DND-41 (cell line): ENCODE measurements around the gene KIF25.
A peak's percentile ranks its signal among the peaks of the same experiment; 100 is the strongest.
"Not testable (repeated sequence)": the region's sequence is repeated elsewhere in the genome, so short reads cannot be mapped to it uniquely, and the experiment has no call there.

Source experiments
- ATAC-seq: fragments of 200-7000 bp; cut with Tn5 transposase; 3 replicates; pipeline ENCODE4 v1.9.1; 2021; ENCODE audit warnings: low read depth; ENCODE audit not compliant: insufficient read depth
- DNase-seq: peaks from one replicate; pipeline ENCODE4 v3.0.0-alpha.2; 2020
- H2AFZ ChIP-seq: 2 replicates; pipeline ENCODE4 v1.6.0; 2012; ENCODE audit warnings: low read depth, low read length
- H3K27ac ChIP-seq: 2 replicates; pipeline ENCODE4 v1.5.1; 2012; ENCODE audit warnings: low read length, inconsistent platforms
- H3K27me3 ChIP-seq: fragments of 200-600 bp; sonication (generic); 2 replicates; pipeline ENCODE4 v1.6.0; 2012; ENCODE audit warnings: low read length, mild to moderate bottlenecking, inconsistent platforms; ENCODE audit not compliant: insufficient read depth, poor library complexity
- H3K36me3 ChIP-seq: 2 replicates; pipeline ENCODE4 v1.5.1; 2012; ENCODE audit warnings: low read length, inconsistent platforms; ENCODE audit not compliant: insufficient read depth
- H3K4me1 ChIP-seq: 2 replicates; pipeline ENCODE4 v1.5.1; 2012; ENCODE audit warnings: mild to moderate bottlenecking, low read length; ENCODE audit not compliant: insufficient read depth
- H3K4me2 ChIP-seq: 2 replicates; pipeline ENCODE4 v1.6.0; 2012; ENCODE audit warnings: mild to moderate bottlenecking, moderate library complexity, low read length, inconsistent platforms; ENCODE audit not compliant: insufficient read depth
- H3K4me3 ChIP-seq, 2 experiments: fragments of 200-600 bp in 1 of 2; shearing (Covaris generic) in 1 of 2; 2 replicates each; pipeline ENCODE4 v1.5.1; 2012 to 2016; ENCODE audit warnings: inconsistent platforms in 2 of 2, low read length in 2 of 2, mild to moderate bottlenecking in 2 of 2, low read depth in 1 of 2, moderate library complexity in 1 of 2
- H3K79me2 ChIP-seq: 2 replicates; pipeline ENCODE4 v1.6.0; 2012; ENCODE audit warnings: low read length, inconsistent platforms; ENCODE audit not compliant: insufficient read depth
- H3K9ac ChIP-seq: 2 replicates; pipeline ENCODE4 v1.6.0; 2012; ENCODE audit warnings: low read depth, mild to moderate bottlenecking, inconsistent platforms, low read length, moderate library complexity
- H3K9me3 ChIP-seq: 2 replicates; pipeline ENCODE4 v1.5.1; 2012; ENCODE audit warnings: low read length, moderate library complexity, mild to moderate bottlenecking, inconsistent platforms; ENCODE audit not compliant: insufficient read depth, severe bottlenecking
- H4K20me1 ChIP-seq: 2 replicates; pipeline ENCODE4 v1.6.0; 2012; ENCODE audit warnings: low read length; ENCODE audit not compliant: insufficient read depth
- EZH2 ChIP-seq: IDR thresholded peaks from 3 replicates; pipeline ENCODE4 v1.6.1; 2012; ENCODE audit warnings: borderline replicate concordance, low read depth, mild to moderate bottlenecking, moderate library complexity, low read length, inconsistent platforms; ENCODE audit not compliant: severe bottlenecking
- TF ChIP-seq, protein P1 (sequence below): IDR thresholded peaks from 2 replicates; pipeline ENCODE4 v1.5.1; 2012; ENCODE audit warnings: borderline replicate concordance, low read length, moderate library complexity, mild to moderate bottlenecking; ENCODE audit not compliant: poor library complexity, severe bottlenecking; ENCODE audit errors: extremely low read depth

The KIF25 gene

DNA sequence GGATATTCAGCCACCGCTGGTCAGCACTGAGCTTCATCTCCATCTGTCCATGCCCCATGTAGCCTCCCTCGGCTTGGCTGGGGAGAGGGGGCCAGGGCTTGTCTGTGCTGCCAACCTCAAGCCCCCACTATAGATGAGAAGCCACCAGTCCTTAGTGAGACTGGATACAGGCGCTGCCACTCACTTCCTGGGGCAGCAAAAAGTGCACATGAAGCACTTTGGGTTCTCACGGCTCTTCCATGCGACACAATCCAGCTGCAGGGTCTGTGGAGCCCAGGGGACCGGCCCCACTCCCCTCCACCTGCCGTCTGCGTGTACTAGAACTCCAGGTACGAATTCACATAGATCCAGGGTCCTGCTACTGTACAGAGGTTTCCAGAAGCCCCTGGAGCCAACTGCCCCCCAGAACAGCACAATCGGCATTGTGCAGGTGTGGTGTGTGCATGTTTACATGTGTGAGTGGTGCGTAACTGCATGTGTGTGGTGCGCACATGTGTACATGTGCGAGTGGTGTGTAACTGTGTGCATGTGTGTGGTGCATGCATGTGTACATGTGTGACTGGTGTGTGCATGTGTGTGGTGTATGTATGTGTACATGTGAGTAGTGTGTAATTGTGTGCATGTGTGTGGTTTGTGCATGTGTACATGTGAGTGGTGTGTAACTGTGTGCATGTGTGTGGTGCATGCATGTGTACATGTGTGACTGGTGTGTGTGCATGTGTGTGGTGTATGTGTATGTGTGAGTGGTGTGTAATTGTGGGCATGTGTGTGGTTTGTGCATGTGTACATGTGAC is 76.7 kb downstream of the KIF25 start:
- H4K20me1 ChIP-seq: no peaks in the 10 kb centered on the region
- TF ChIP-seq, protein P1, sequence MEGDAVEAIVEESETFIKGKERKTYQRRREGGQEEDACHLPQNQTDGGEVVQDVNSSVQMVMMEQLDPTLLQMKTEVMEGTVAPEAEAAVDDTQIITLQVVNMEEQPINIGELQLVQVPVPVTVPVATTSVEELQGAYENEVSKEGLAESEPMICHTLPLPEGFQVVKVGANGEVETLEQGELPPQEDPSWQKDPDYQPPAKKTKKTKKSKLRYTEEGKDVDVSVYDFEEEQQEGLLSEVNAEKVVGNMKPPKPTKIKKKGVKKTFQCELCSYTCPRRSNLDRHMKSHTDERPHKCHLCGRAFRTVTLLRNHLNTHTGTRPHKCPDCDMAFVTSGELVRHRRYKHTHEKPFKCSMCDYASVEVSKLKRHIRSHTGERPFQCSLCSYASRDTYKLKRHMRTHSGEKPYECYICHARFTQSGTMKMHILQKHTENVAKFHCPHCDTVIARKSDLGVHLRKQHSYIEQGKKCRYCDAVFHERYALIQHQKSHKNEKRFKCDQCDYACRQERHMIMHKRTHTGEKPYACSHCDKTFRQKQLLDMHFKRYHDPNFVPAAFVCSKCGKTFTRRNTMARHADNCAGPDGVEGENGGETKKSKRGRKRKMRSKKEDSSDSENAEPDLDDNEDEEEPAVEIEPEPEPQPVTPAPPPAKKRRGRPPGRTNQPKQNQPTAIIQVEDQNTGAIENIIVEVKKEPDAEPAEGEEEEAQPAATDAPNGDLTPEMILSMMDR: no peak
- no peak for TF ChIP-seq EZH2
- H3K4me2 ChIP-seq: no peak overlapping the region
- no peaks in the 10 kb centered on the region for H3K4me1 ChIP-seq
- no peaks in the 10 kb centered on the region for H3K79me2 ChIP-seq
- no peak for DNase-seq
- H3K4me3 ChIP-seq: no peak overlapping the region
- no peaks in the 10 kb centered on the region for H3K27me3 ChIP-seq
- peaks cover 21% of the 10 kb centered on the region for H3K9me3 ChIP-seq
- no peak overlapping the region for H3K9ac ChIP-seq
- no peak overlapping the region for H2AFZ ChIP-seq
- no peaks in the 10 kb centered on the region for H3K36me3 ChIP-seq
- no peak overlapping the region for H3K27ac ChIP-seq
- no peak for ATAC-seq

DNA sequence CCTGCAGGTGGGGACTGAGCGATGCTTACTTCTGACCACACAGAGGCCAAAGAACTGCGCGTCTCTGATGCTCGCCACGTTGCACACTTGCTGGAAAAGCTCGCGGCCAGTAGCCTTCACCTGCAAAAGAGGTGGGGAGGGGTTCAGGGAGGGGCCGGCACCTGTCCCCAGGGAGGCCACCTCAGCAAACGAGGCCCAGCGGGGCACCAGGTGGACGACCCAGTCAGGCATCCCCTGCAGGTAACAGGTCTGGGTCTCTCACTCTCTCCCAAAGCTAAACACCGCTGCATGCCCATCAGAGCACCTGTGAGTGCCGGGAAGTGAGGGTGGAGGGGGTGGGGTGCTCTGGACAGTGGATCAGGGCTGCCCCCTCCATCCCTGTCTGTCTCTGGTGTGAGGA is 77.7 kb downstream of the KIF25 start:
- Histone ChIP-seq H3K79me2 (no peaks in the 10 kb centered on the region), H3K4me1 (no peaks in the 10 kb centered on the region), H2AFZ (no peak overlapping the region), H3K4me2 (no peak overlapping the region), H3K9me3 (peaks cover 24% of the 10 kb centered on the region), H3K4me3 (no peak overlapping the region), H3K9ac (no peak overlapping the region), H3K27ac (no peak overlapping the region), H3K36me3 (no peaks in the 10 kb centered on the region), H4K20me1 (no peaks in the 10 kb centered on the region), H3K27me3 (no peaks in the 10 kb centered on the region)
- TF ChIP-seq EZH2: no peak
- TF ChIP-seq, protein P1: no peak
- DNase-seq (no peak), ATAC-seq (no peak)

DNA sequence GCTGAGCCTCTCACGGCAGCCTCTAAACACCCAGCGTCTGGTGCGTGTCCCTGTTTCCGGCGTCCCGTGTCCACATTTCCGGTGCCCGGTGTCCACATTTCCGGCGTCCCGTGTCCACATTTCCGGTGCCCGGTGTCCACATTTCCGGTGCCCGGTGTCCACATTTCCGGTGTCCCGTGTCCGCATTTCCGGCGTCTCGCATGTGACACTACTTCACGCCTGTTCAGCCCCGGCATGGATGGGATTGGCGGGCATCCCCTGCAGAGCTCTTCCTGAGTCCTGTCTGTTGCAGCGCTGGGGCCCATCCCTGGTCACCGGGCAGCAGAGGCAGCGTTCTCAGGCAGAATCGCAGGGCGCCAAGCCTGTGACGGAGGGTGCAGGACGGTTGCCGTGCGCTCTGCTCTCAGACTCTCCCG is 78.3 kb downstream of the KIF25 start:
- TF ChIP-seq EZH2: no peak
- TF ChIP-seq, protein P1: no peak
- Histone ChIP-seq H2AFZ (no peak overlapping the region), H3K9me3 (peaks cover 24% of the 10 kb centered on the region), H3K9ac (no peak overlapping the region), H3K27ac (no peak overlapping the region), H3K4me2 (no peak overlapping the region), H3K4me3 (no peak overlapping the region), H3K27me3 (no peaks in the 10 kb centered on the region), H3K79me2 (no peaks in the 10 kb centered on the region), H4K20me1 (no peaks in the 10 kb centered on the region), H3K36me3 (no peaks in the 10 kb centered on the region), H3K4me1 (no peaks in the 10 kb centered on the region)
- ATAC-seq (no peak), DNase-seq (no peak)

DNA sequence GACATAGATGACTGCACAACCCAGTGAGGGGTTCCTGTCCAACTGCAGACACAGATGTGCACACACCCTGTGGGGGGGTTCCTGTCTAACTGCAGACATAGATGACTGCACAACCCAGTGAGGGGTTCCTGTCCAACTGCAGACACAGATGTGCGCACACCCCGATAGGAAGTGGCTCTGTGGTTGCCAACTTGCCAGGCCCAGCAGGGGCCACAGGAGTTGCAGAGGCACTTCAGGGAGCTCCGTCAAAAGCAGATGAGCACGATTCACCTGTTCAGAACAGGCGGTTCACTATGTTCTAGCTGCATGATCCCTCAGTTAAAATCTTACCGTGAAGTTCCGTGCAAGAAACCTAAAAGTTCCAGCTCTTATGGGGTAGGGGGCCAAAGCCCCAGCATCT is 79.9 kb downstream of the KIF25 start:
- not testable (repeated sequence) for H3K4me2 ChIP-seq, H3K4me3 ChIP-seq, H3K4me1 ChIP-seq, ATAC-seq, H4K20me1 ChIP-seq, H3K79me2 ChIP-seq, H2AFZ ChIP-seq, H3K27me3 ChIP-seq, H3K36me3 ChIP-seq, H3K9ac ChIP-seq, H3K27ac ChIP-seq
- peaks cover 17% of the 10 kb centered on the region for H3K9me3 ChIP-seq
- DNase-seq: peak; percentile 5
